Measurements from ENCODE around the gene PURA. TPM values are rescaled to one million over a fixed set of nuclear protein-coding genes. Genes with fewer than 3 reads are reported as not detected.

Gene PURA
- total and polyA plus RNA-seq, 2 of the 4 experiments (the other 2 are of a cell fraction), result 3.8 to 5.6 TPM

DNA sequence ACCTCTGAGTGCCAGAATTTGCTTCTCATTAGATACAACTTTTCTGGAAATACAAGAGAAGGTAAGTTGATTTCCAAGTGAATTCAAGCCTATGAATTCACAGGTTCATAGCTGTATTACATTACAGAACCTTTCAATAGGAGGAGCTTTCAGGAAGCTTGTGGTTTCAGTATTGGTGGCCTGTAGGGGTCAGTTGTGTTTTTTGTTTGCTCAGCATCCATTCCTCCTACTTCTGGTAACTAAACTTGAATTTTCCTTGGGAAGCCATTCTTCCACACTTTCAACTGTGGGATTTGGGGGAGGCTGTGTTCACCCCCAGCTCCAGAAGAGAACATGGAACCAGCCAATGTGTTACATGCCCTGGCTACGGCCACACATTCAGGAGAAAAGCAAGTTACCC is 55.5 kb downstream of the PURA start:
- Histone ChIP-seq H2AK5ac (ENCODE audit: low read depth, low read length) (no peak overlapping the region), H3K27me3 (ENCODE audit: control insufficient read depth, insufficient read depth, low read length) (no peaks in the 10 kb centered on the region), H4K91ac (ENCODE audit: insufficient read depth, low read depth, low read length) (no peak overlapping the region), H2BK15ac (ENCODE audit: low read depth, low read length) (no peak overlapping the region), H3K4ac (ENCODE audit: low read depth, low read length) (no peak overlapping the region), H3K27ac (ENCODE audit: insufficient read depth, low read length) (no peak overlapping the region), H3K9ac (ENCODE audit: low read depth, low read length) (no peak overlapping the region), H3K14ac (replicated peaks; ENCODE audit: low read depth, low read length) (no peak overlapping the region), H2AFZ (replicated peaks; ENCODE audit: low read length, poor library complexity) (no peak overlapping the region), H3K4me2 (ENCODE audit: low read depth, low read length) (no peak overlapping the region), H3K18ac (ENCODE audit: low read depth, low read length) (no peak overlapping the region), H3K4me3 (ENCODE audit: insufficient read depth, low read depth, low read length) (no peak overlapping the region), H3K56ac (ENCODE audit: extremely low read depth, insufficient read depth, low read length) (no peak overlapping the region), H3K4me1 (ENCODE audit: control insufficient read depth, insufficient read depth, low read length) (no peaks in the 10 kb centered on the region), H2BK20ac (ENCODE audit: low read depth, low read length) (no peak overlapping the region), H3K79me1 (ENCODE audit: low read depth in 1 of 2, low read length in 2 of 2) (no peaks in the 10 kb centered on the region), H2BK5ac (ENCODE audit: low read depth, low read length, poor library complexity, severe bottlenecking) (no peak overlapping the region), H3K36me3 (ENCODE audit: control insufficient read depth, insufficient read depth, low read length) (no peaks in the 10 kb centered on the region), H3K9me3 (ENCODE audit: control insufficient read depth, insufficient read depth, low read length) (no peaks in the 10 kb centered on the region), H4K20me1 (ENCODE audit: insufficient read depth, low read length) (no peaks in the 10 kb centered on the region), H4K8ac (ENCODE audit: low read depth in 2 of 2, low read length in 2 of 2) (no peak overlapping the region), H4K5ac (ENCODE audit: low read depth, low read length) (no peak overlapping the region), H3K9me1 (ENCODE audit: insufficient read depth, low read length) (0 out of 2 replicates have a peak, but pooled peaks cover 1% of the 10 kb centered on the region), H3K23ac (ENCODE audit: low read depth, low read length) (no peak overlapping the region), H2AK9ac (replicated peaks; ENCODE audit: low read depth, low read length, poor library complexity) (no peak overlapping the region), H2BK120ac (ENCODE audit: low read depth, low read length) (no peak overlapping the region)
- intact Hi-C loops (cut with micrococcal nuclease) (no loop called here), in situ Hi-C loops (cut with MboI; ENCODE audit: low sequenced_read_pairs) (loop anchor here (5.0 to 10.0 kb wide), 2 partner anchors 97 to 385 kb away; no protein-coding TSS in a partner anchor), dilution Hi-C loops (cut with HindIII; ENCODE audit: low sequenced_read_pairs, unreplicated experiment) (no loop called here)
- CTCF ChIA-PET, result interaction anchor here (1.1 to 1.4 kb wide), 2 partner anchors 75 to 96 kb away, joined by 4 to 6 read pairs; no protein-coding TSS in a partner anchor
- POLR2A ChIA-PET (ENCODE audit: unreplicated experiment), result no interaction called here
- DNase-seq (no peak), ATAC-seq (ENCODE audit: low read depth) (no peak)
- TF ChIP-seq ELK1 (IDR thresholded peaks at IDR 0.05; ENCODE audit: borderline replicate concordance, low read depth, low read length) (no peak), CHD1 (IDR thresholded peaks at IDR 0.05; ENCODE audit: low read depth, low read length) (no peak), FOS (IDR thresholded peaks at IDR 0.05; ENCODE audit: low read depth, low read length) (no peak)
- TF ChIP-seq, protein P1, sequence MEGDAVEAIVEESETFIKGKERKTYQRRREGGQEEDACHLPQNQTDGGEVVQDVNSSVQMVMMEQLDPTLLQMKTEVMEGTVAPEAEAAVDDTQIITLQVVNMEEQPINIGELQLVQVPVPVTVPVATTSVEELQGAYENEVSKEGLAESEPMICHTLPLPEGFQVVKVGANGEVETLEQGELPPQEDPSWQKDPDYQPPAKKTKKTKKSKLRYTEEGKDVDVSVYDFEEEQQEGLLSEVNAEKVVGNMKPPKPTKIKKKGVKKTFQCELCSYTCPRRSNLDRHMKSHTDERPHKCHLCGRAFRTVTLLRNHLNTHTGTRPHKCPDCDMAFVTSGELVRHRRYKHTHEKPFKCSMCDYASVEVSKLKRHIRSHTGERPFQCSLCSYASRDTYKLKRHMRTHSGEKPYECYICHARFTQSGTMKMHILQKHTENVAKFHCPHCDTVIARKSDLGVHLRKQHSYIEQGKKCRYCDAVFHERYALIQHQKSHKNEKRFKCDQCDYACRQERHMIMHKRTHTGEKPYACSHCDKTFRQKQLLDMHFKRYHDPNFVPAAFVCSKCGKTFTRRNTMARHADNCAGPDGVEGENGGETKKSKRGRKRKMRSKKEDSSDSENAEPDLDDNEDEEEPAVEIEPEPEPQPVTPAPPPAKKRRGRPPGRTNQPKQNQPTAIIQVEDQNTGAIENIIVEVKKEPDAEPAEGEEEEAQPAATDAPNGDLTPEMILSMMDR (conservative IDR thresholded peaks at IDR 0.05; ENCODE audit: low read depth, low read length), result no peak
- no TSS peak for BruUV-seq (replicated peaks)
- no CpG with 5 or more reads among the region's 1 CpG for WGBS, 2 experiments (ENCODE audit: extremely low coverage in 2 of 2, insufficient read length in 1 of 2)
